ENCODE measurements around the gene FKRP.
"Not testable (repeated sequence)": the region's sequence is repeated elsewhere in the genome, so short reads cannot be mapped to it uniquely, and the experiment has no call there.

The FKRP gene

DNA sequence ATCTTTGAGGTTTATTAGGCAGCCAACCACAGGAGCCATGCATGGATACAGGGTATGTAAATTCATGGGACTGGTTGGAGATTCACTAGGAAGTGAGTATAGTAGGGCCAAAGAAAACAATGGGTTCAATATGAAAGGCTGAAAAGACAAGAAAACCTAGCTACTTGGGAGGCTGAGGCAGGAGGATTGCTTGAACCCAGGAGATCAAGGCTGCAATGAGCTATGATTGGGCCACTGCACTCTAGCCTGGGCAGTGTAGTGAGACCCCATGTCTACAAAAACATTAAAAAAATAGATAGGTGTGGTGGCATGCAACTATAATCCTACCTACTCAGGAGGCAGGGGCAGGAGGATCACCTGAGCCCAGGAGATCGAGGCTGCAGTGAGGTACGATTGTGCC, 52.9 kb downstream of the FKRP start:
- TF ChIP-seq, protein P1, sequence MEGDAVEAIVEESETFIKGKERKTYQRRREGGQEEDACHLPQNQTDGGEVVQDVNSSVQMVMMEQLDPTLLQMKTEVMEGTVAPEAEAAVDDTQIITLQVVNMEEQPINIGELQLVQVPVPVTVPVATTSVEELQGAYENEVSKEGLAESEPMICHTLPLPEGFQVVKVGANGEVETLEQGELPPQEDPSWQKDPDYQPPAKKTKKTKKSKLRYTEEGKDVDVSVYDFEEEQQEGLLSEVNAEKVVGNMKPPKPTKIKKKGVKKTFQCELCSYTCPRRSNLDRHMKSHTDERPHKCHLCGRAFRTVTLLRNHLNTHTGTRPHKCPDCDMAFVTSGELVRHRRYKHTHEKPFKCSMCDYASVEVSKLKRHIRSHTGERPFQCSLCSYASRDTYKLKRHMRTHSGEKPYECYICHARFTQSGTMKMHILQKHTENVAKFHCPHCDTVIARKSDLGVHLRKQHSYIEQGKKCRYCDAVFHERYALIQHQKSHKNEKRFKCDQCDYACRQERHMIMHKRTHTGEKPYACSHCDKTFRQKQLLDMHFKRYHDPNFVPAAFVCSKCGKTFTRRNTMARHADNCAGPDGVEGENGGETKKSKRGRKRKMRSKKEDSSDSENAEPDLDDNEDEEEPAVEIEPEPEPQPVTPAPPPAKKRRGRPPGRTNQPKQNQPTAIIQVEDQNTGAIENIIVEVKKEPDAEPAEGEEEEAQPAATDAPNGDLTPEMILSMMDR (IDR thresholded peaks at IDR 0.05; ENCODE audit: extremely low read depth, missing control alignments) = no peak
- DNase-seq (ENCODE audit: low spot score) = no peak

DNA sequence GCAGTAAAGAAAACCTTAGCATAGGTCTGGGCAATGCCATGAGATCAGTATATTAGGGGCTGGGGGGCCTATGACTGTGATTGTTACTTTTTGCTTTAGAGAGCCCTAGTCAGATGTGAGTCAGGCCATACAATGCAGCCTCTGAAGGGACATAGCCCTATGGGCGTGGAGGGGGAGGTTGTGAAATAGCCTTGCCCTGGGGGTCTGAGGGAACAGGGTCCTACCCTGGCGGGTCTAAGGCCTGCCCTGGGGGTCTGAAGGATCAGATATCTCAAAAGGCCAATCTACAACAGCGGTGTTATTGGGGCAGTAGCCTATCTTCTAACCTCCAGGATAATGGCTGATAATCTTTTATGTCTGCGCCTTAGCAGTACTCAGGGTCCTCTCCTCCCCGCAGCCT, 56.3 kb downstream of the FKRP start:
- TF ChIP-seq, protein P1 (IDR thresholded peaks at IDR 0.05; ENCODE audit: extremely low read depth, missing control alignments) = no peak
- no peak for DNase-seq (ENCODE audit: low spot score)

DNA sequence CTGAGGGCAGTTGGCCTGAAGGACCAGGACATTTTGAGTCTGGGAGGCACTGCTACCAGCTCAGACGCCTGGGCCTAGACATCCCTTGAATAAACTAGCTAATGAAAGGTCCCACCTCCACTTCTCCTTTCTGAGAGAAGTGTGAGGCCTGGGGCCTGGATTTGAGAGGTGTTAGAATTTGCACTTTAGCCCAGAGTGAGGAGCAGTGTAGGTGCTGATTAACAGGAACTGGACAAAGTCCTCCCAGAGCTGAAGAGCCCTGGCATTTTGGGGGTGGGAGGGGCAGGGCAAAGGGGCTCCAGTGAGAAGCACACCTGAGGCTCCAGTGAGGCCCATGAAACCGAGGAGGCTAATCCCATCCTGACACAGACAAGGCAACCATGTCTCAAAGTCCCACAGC, 57.7 kb downstream of the FKRP start:
- TF ChIP-seq, protein P1 (IDR thresholded peaks at IDR 0.05; ENCODE audit: extremely low read depth, missing control alignments) = no peak
- no peak for DNase-seq (ENCODE audit: low spot score)

GRCh38 chr19:46804432-46804831, 58.6 kb downstream of the FKRP start:
- DNase-seq (ENCODE audit: low spot score) = not testable (repeated sequence)

GRCh38 chr19:46806656-46807055, 60.8 kb downstream of the FKRP start:
- no peak for DNase-seq (ENCODE audit: low spot score)
- TF ChIP-seq, protein P1 (IDR thresholded peaks at IDR 0.05; ENCODE audit: extremely low read depth, missing control alignments) = no peak
